ENCODE data around the gene NACC2. TPM values are rescaled to one million over a fixed set of nuclear protein-coding genes. Genes with fewer than 3 reads are reported as not detected.

The NACC2 gene
- polyA plus RNA-seq, 3 donors: 8.1 to 32.4 (median 8.7) TPM

DNA sequence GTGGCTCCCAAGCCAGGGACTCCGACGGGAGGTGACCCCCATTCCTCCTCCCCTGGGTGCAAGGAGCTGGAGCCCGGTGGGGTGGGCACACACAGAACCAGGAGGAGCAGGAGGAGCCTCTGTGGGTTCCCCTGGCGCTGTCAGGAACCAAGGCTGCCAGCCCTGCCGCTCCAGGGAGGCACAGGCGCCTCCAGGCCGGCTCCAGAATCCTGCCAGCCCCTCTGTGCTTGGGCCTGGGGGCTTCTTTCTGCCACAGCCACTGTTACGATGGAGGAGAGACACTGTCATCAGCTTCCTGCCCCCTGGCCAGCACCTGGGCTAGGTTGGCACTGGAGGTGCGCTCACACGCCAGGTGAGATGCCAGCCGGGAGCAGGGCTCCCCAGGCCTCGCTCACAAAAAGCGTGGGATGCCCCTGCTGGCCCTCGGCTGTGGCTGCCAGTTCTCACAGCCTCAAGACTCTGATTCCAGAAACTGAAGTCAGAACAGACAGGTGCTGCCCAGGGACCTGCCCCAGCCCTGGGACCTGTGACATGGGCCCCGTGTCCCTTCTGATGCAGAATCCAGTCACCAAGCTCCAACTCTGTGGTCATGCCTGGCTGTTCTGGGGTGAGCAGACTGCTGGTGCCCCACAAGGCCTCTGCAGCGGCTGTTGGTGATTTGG is 96.5 kb downstream of the NACC2 start:
- no peak for DNase-seq
- Mint-ChIP-seq H3K4me3 (no peak overlapping the region), H3K36me3 (no peaks in the 10 kb centered on the region), H3K9me3 (peaks cover 0 to 7% (median 0%) of the 10 kb centered on the region in 7 donors), H3K27me3 (ENCODE audit: low read depth in 3 of 3) (peaks cover 0 to 7% (median 0%) of the 10 kb centered on the region in 3 donors), H3K27ac (no peak overlapping the region), H3K4me1 (peaks cover 20% of the 10 kb centered on the region)
- H3K9ac ChIP-seq (ENCODE audit: insufficient read depth, low read length, poor library complexity, severe bottlenecking): no peak overlapping the region
- no peak overlapping the region for H2AFZ ChIP-seq (ENCODE audit: insufficient read depth, low read depth, low read length, poor library complexity, severe bottlenecking)
- intact Hi-C loops (cut with micrococcal nuclease): no loop called here
- H3K4me3 ChIP-seq (replicated peaks in 1 of 3; ENCODE audit: low read depth in 2 of 3, low read length in 3 of 3): no peak overlapping the region
- 90% methylated on average over 15 of the region's 16 CpGs for WGBS (ENCODE audit: insufficient coverage)
- H3K36me3 ChIP-seq (replicated peaks in 1 of 2; ENCODE audit: control insufficient read depth in 1 of 2, insufficient read depth in 2 of 2, low read length in 2 of 2): no peaks in the 10 kb centered on the region
- H3K4me1 ChIP-seq (ENCODE audit: control insufficient read depth in 1 of 2, insufficient read depth in 2 of 2, low read length in 2 of 2): peaks cover 15 to 18% of the 10 kb centered on the region in 2 donors
- no peaks in the 10 kb centered on the region for H3K79me2 ChIP-seq (ENCODE audit: insufficient read depth, low read length)
- no peaks in the 10 kb centered on the region for H3K9me3 ChIP-seq (replicated peaks in 1 of 2; ENCODE audit: control insufficient read depth in 1 of 2, insufficient read depth in 1 of 2, low read length in 2 of 2)
- peaks cover under 1% of the 10 kb centered on the region for H4K20me1 ChIP-seq (ENCODE audit: insufficient read depth, low read length)
- no peak overlapping the region for H3K4me2 ChIP-seq (replicated peaks; ENCODE audit: extremely low read depth, low read length, poor library complexity, severe bottlenecking)
- no peak overlapping the region for H3K27ac ChIP-seq (ENCODE audit: low read depth in 1 of 2, low read length in 2 of 2)
- TF ChIP-seq CTCF (IDR thresholded peaks at IDR 0.05): no peak
- no peaks in the 10 kb centered on the region for H3K27me3 ChIP-seq (ENCODE audit: control insufficient read depth in 2 of 2, insufficient read depth in 2 of 2, low read length in 2 of 2)

- H3K4me1 Mint-ChIP-seq: peaks cover 23% of the 10 kb centered on the region
- Histone ChIP-seq H3K9ac (ENCODE audit: insufficient read depth, low read length, poor library complexity, severe bottlenecking) (no peak overlapping the region), H3K27me3 (ENCODE audit: control insufficient read depth in 2 of 2, insufficient read depth in 2 of 2, low read length in 2 of 2) (no peaks in the 10 kb centered on the region), H2AFZ (ENCODE audit: insufficient read depth, low read depth, low read length, poor library complexity, severe bottlenecking) (no peak overlapping the region), H3K4me1 (ENCODE audit: control insufficient read depth in 1 of 2, insufficient read depth in 2 of 2, low read length in 2 of 2) (peaks cover 21 to 23% of the 10 kb centered on the region in 2 donors), H3K9me3 (replicated peaks in 1 of 2; ENCODE audit: control insufficient read depth in 1 of 2, insufficient read depth in 1 of 2, low read length in 2 of 2) (no peaks in the 10 kb centered on the region), H4K20me1 (ENCODE audit: insufficient read depth, low read length) (no peaks in the 10 kb centered on the region), H3K27ac (ENCODE audit: low read depth in 1 of 2, low read length in 2 of 2) (no peak overlapping the region), H3K4me3 (replicated peaks in 1 of 3; ENCODE audit: low read depth in 2 of 3, low read length in 3 of 3) (no peak overlapping the region), H3K79me2 (ENCODE audit: insufficient read depth, low read length) (no peaks in the 10 kb centered on the region), H3K4me2 (replicated peaks; ENCODE audit: extremely low read depth, low read length, poor library complexity, severe bottlenecking) (no peak overlapping the region), H3K36me3 (replicated peaks in 1 of 2; ENCODE audit: control insufficient read depth in 1 of 2, insufficient read depth in 2 of 2, low read length in 2 of 2) (no peaks in the 10 kb centered on the region)
- H3K4me3 Mint-ChIP-seq: no peak overlapping the region
- H3K36me3 Mint-ChIP-seq: no peaks in the 10 kb centered on the region
- H3K27ac Mint-ChIP-seq: no peak overlapping the region
- H3K9me3 Mint-ChIP-seq: peaks cover 0 to 7% (median 0%) of the 10 kb centered on the region in 7 donors
- TF ChIP-seq CTCF (IDR thresholded peaks at IDR 0.05): no peak
- WGBS (ENCODE audit: insufficient coverage): 100% methylated on average over 5 of the region's 10 CpGs
- intact Hi-C loops (cut with micrococcal nuclease): no loop called here
- no peak for DNase-seq
- H3K27me3 Mint-ChIP-seq (ENCODE audit: low read depth in 3 of 3): peaks cover 0 to 7% (median 0%) of the 10 kb centered on the region in 3 donors
Observed at GRCh38 chr9:135998016-135998380, 97.1 kb downstream of the NACC2 start.

Data from CD14-positive monocyte (primary cell).